ENCODE results near the gene RASAL2. TPM values are rescaled to one million over a fixed set of nuclear protein-coding genes. Genes with fewer than 3 reads are reported as not detected.

Gene RASAL2
- total RNA-seq, 1 donor = 0.84 TPM

DNA sequence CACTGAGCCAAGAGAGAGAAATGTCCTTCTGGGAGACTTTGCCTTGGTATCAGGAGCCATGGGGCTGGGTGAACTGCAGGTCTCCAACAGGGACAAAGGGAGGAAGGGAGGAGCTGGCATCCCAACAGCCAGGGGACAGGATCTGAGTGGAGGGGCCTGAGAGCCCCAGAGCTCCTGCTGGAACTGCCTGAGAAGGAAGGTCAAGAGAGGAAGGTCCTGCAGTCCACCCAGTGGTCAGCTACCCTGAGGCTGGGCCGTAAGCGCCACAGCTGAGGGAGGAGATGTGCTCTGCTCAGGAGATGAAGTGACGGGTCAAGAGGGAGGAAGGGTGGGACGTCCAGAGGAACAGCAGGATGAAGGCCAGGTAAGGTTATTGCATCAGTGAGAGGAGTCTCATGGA, 410.4 kb downstream of the RASAL2 start:
- Histone ChIP-seq H3K9me3 (ENCODE audit: low read depth, low read length) (no peaks in the 10 kb centered on the region), H3K27me3 (ENCODE audit: insufficient read depth, low read length) (no peaks in the 10 kb centered on the region), H3K4me3 (ENCODE audit: low read length) (no peak overlapping the region), H3K4me1 (ENCODE audit: insufficient read depth, low read length) (no peaks in the 10 kb centered on the region)

DNA sequence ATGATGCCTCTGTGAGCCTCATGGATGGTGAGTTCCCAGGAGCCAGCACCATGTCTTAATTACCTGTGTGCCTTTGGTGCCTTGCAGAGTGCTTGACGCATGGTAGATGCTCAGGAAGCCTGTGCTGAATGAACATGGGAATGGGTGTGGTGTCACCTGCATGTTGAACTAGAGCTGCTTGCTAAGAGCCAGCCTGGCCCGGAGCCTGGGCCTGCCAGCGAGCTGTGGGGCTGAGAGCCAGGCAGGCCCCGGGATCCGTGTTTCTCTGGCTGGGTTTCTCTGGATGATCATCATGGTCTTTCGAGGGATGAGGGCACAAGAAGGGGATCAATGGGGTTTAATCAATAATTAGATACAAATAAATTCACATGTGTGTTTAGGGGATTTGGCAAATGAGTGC, 412.3 kb downstream of the RASAL2 start:
- Histone ChIP-seq H3K4me1 (ENCODE audit: insufficient read depth, low read length) (no peaks in the 10 kb centered on the region), H3K4me3 (ENCODE audit: low read length) (no peak overlapping the region), H3K9me3 (ENCODE audit: low read depth, low read length) (no peaks in the 10 kb centered on the region), H3K27me3 (ENCODE audit: insufficient read depth, low read length) (no peaks in the 10 kb centered on the region)

DNA sequence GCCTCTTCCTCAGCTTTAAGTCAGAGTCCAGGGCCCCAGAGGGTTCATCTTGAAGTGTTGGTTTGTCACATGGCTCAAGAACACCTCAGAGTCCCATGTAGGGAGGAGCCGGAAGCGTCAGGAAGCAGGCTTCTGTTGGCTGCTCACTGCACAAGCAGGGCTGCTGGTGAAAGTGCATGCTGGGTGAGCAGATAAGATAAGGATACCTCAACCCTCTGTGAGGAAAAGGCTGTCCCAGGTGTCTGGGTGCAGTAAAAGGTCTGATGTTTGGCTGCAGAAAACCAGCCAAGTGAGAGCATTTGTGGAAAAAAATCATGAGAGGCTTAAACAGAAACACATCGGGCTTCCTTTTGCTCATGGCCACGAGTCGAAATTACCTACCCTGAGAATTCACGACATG, 412.8 kb downstream of the RASAL2 start:
- Histone ChIP-seq H3K4me3 (ENCODE audit: low read length) (no peak overlapping the region), H3K27me3 (ENCODE audit: insufficient read depth, low read length) (no peaks in the 10 kb centered on the region), H3K4me1 (ENCODE audit: insufficient read depth, low read length) (no peaks in the 10 kb centered on the region), H3K9me3 (ENCODE audit: low read depth, low read length) (no peaks in the 10 kb centered on the region)

DNA sequence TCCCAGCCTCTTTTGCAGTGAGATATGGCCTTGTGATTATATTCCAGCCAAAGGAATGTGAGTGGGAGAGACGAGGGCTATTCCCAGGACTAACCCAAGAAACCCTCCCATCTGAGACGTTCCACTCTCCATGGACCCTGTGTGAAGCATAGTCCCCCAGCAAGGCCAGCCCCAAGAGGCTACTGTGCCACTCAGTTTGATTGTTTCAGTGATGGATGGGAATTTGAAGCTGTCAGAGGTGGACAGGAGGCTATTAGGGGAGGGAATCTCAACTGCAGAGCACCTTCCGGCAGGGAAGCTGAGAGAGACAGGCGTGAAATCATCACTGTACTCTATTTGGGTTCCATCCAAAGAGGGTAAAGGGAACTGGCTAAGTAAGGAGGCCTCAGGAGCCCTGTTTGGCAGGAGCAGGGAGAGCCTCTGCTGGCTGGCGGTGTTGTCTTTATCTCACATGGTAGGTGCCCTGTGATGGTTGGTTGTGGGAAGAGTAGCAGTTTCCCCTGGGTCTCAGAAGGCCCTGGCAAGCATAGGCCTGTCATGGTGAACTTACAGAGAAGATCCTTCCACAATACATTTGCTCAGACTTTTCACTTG, 415.6 kb downstream of the RASAL2 start:
- Histone ChIP-seq H3K27me3 (ENCODE audit: insufficient read depth, low read length) (no peaks in the 10 kb centered on the region), H3K4me1 (ENCODE audit: insufficient read depth, low read length) (no peaks in the 10 kb centered on the region), H3K4me3 (ENCODE audit: low read length) (no peak overlapping the region)

DNA sequence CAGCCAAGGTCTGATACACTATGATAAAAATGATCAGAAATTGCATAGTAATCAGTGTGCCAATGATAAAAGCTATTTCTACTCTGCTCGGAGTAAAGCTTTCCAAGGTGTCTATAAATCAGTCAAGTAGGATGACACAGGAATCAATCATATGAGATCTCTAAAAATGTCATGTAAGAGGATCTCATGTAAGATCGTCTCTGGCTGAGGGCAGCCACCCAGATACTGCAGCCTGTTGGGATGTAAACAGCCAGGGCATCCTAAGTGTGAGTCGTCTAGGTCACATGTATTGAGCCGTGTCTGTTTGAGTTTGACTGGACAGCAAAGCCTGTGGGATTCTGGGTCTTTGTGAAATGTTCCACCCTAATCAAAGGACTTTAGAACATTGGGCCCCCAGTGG, 416.3 kb downstream of the RASAL2 start:
- H3K27me3 ChIP-seq (ENCODE audit: insufficient read depth, low read length) = no peaks in the 10 kb centered on the region
- H3K4me1 ChIP-seq (ENCODE audit: insufficient read depth, low read length) = no peaks in the 10 kb centered on the region
- H3K4me3 ChIP-seq (ENCODE audit: low read length) = no peak overlapping the region
- no peaks in the 10 kb centered on the region for H3K9me3 ChIP-seq (ENCODE audit: low read depth, low read length)

More for the DNA sequence above, 415.6 kb downstream of the RASAL2 start:
- no peaks in the 10 kb centered on the region for H3K9me3 ChIP-seq (ENCODE audit: low read depth, low read length)

DNA sequence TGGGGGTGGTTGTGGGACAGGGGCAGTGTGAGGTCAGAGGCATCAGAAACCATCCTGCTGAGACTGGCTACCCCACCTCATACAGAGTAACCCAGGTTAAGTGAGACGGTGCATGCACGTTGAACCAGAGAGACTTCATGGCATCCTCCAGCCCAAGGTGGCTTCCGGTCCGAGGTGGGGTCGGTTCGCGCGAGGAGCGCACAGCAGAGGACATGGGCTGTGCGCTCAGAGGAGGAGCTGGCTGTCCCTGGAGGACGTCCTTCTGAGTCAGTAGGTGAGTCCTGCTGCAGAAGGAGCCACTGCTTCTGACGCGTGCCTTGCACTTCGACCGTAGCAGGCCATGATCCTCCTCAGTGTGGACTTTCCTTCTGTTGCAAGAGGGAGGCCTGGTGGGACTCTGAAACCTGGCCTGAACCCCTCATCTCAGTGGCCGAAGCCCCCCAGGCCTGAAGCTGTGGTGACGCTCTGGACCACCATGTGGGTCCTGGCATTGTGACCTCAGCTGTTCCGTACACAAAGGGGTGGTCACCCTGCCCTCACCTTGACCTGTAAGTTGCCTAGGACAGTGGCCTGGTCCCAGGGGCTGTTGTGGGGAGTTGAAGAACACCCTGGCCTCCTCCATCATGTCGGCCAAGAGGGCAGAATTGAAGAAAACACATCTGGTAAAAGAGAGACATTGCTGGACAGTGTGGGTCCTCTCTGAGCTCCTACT, 418.8 kb downstream of the RASAL2 start, which contains the start of gene TEX35:
Gene TEX35 (plus strand): TSS at position 544 of the 712 bp plus-strand sequence. CDS start 80 bp downstream, at position 624.
- Histone ChIP-seq H3K27me3 (ENCODE audit: insufficient read depth, low read length) (no peaks in the 10 kb centered on the region), H3K4me1 (ENCODE audit: insufficient read depth, low read length) (no peaks in the 10 kb centered on the region), H3K4me3 (ENCODE audit: low read length) (no peak within 1 kb of the TSS), H3K9me3 (ENCODE audit: low read depth, low read length) (no peaks in the 10 kb centered on the region)

DNA sequence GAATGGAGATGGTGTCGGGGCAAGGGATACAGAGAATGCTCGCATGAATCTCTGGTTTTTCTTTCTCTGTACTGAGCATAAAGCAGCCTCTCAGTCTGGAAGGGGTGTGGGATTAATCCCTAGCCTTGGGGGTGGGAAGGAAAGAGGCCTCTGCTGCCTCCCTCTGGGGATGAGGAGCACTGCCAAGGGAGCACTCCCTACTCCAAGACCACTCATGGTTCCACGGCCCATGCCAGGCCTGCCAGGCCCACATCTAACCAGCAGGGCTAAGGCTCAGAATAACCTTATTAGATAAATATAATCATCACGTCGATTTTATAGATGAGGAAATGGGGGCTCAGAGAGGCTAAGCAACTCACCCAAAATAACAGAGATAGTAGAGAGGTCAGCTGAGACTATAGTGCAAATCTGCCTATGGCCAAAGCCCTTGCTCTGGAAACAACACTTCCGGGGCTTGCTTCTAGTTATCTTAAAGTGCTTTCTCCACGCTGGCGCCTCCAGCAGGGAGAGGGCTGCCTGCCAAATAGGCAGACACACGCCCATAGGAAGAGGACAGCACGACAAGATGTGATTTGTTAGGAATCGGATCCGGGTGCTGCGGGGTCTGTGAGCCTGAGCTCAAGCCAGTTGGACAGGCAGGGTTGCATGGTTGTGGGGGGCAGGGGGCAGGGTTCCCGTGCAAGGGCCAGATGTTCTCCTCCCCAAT, 419.5 kb downstream of the RASAL2 start:
- no peak overlapping the region for H3K4me3 ChIP-seq (ENCODE audit: low read length)
- H3K4me1 ChIP-seq (ENCODE audit: insufficient read depth, low read length) = no peaks in the 10 kb centered on the region
- no peaks in the 10 kb centered on the region for H3K9me3 ChIP-seq (ENCODE audit: low read depth, low read length)
- no peaks in the 10 kb centered on the region for H3K27me3 ChIP-seq (ENCODE audit: insufficient read depth, low read length)

DNA sequence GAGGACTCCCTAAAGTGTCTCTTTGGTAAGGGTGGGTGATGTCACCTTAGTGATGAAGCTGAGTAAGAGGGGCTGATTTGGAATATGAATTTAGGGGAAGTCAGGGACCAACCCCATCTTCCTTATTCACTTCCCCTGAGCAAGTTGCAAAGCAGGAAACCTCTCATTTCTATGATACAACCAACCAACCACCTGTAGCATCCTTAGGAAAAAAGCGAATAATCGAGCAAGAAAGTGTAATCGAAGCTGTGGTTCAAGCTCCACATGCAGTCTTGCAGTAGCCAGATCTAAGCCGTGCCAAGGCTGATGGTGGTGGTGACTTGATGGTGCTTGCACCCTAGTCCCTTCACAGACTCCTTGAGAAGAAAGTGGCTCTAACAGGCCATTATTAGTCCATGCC, 422.2 kb downstream of the RASAL2 start:
- no peaks in the 10 kb centered on the region for H3K9me3 ChIP-seq (ENCODE audit: low read depth, low read length)
- no peaks in the 10 kb centered on the region for H3K27me3 ChIP-seq (ENCODE audit: insufficient read depth, low read length)
- no peak overlapping the region for H3K4me3 ChIP-seq (ENCODE audit: low read length)
- no peaks in the 10 kb centered on the region for H3K4me1 ChIP-seq (ENCODE audit: insufficient read depth, low read length)

DNA sequence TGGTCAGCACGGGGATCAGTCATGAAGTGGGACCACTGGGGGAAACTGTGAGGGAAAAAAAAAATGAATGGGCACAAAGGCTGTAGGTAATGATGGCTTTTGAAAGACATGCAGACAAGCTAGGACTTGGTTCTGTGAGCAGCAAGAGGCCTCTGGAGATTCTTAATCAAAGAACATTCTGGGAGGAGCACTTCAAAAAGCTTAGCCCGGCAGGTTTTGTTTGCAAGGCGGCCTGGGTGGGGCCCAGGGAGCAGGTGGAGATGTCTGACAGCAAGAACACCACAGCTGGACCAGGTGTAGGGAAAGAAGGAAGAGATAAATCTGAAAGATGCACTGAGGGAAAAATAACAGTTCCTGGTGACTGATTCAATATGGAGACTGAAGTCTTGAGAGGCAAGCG, 425.0 kb downstream of the RASAL2 start:
- Histone ChIP-seq H3K27me3 (ENCODE audit: insufficient read depth, low read length) (no peaks in the 10 kb centered on the region), H3K4me3 (ENCODE audit: low read length) (no peak overlapping the region), H3K4me1 (ENCODE audit: insufficient read depth, low read length) (no peaks in the 10 kb centered on the region), H3K9me3 (ENCODE audit: low read depth, low read length) (no peaks in the 10 kb centered on the region)

DNA sequence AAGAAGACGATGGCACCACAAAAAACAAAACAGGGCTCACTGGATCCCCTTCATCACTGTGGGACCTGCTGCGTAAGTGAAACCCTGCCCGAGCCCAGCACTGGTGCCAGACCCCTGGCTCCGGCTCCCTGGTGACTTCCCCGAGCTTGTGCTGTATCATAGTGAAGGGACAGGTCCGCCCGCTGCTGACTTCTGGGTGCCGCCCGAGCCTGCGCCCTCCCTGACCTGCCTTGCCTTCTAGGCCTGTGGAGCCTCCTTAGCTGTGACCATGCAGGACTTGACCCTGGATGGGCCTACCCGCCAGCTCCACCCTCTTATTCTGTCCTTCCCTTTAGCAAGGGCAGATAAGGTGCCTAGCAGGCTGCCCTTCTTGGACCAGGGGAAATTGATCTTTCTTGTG, 426.9 kb downstream of the RASAL2 start:
- Histone ChIP-seq H3K9me3 (ENCODE audit: low read depth, low read length) (no peaks in the 10 kb centered on the region), H3K27me3 (ENCODE audit: insufficient read depth, low read length) (no peaks in the 10 kb centered on the region), H3K4me3 (ENCODE audit: low read length) (no peak overlapping the region), H3K4me1 (ENCODE audit: insufficient read depth, low read length) (no peaks in the 10 kb centered on the region)

DNA sequence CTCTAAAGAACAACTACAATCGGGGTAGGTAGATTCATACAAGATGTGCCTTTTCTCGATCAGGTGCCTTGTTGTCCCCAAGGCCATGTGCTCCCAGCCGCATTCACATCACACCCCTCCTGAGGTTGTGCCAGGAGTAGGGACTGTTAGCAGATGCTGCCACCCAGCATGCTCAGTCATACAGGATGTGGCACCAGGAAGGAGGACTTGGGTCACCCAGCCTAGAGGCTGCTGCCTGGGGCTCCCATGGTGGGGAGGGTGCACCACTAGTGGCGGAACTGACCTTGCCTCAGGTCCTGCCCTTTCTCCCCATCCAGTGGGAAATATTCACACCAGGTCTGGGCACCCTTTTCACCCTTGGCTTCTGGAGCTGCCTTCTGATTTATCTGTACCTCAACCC, 427.3 kb downstream of the RASAL2 start:
- Histone ChIP-seq H3K9me3 (ENCODE audit: low read depth, low read length) (no peaks in the 10 kb centered on the region), H3K27me3 (ENCODE audit: insufficient read depth, low read length) (no peaks in the 10 kb centered on the region), H3K4me3 (ENCODE audit: low read length) (no peak overlapping the region), H3K4me1 (ENCODE audit: insufficient read depth, low read length) (no peaks in the 10 kb centered on the region)

DNA sequence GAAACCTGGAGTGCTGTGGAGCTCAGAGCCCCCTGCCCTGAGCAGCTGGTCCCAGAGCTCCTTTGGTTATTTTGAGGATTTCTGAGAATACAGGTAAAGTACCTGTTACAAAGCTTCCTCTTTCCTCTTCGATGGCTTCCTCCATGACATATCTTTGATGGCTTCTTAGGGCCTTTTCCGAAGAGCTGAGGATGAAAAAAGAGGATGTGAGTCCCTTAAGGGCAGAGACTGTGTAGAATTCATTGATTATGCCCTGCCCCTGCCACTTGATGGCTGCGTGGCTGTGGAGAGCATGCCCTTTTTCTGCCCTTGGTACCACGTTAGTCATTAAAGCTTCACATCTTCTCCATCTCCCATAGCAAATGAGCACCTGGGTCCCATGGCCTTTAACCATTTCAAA, 433.2 kb downstream of the RASAL2 start:
- H3K9me3 ChIP-seq (ENCODE audit: low read depth, low read length) = no peaks in the 10 kb centered on the region
- H3K27me3 ChIP-seq (ENCODE audit: insufficient read depth, low read length) = no peaks in the 10 kb centered on the region
- no peak overlapping the region for H3K4me3 ChIP-seq (ENCODE audit: low read length)

DNA sequence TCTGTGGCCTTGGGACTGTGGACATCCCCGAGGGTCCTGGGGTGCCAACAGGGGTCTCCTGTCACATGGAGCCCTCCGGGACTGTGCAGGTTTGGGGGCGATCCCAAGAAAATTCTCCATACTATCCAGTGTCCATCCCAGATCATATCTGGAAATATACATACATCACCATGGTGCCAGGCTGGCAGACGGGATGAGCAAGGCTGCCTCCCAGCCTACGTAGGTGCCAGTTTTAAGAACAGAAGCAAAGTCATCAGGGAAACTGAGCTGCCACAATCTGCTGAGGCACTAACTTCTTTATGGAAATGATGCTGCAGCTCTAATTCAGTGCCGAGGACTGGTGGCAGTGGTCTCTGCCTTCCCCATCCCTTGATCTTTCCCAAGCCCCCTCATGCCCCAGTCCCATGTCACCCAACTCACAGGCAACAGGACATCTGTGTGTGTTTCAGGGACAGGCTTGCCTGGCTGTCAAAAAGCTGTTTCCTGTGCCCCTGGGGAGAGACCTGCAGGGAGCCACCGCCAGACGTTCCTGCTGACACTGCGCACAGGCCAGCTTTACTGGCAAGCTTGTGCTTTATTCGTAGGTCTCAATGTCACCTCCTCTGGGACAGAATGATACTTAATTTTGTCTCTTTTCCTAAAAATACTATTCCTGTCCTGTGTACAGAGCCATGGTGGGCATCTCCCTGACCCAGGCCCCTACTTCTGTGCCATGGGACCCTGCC, 434.5 kb downstream of the RASAL2 start:
- H3K4me1 ChIP-seq (ENCODE audit: insufficient read depth, low read length) = peaks cover 8% of the 10 kb centered on the region

More for the DNA sequence above, 433.2 kb downstream of the RASAL2 start:
- H3K4me1 ChIP-seq (ENCODE audit: insufficient read depth, low read length) = peaks cover 3% of the 10 kb centered on the region

DNA sequence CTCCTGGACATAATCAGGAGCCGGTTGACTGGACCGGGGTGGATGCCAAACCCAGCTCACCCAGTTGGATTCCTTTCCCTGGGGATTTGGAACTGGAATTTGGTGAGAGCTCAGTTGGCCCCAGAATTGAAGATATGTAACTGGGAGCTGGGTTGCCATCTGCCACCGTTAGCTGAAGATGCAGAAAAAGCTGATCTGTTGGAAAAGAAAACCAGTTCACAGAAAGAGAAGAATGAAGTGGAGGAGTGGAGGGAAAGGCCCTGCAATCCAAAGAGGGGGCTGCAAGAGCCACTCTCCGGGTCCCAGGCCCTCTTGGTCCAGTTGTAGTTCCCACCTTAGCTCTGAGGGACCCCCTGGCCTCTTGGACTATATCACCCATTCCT, 435.0 kb downstream of the RASAL2 start:
- Histone ChIP-seq H3K4me1 (ENCODE audit: insufficient read depth, low read length) (peaks cover 8% of the 10 kb centered on the region), H3K9me3 (ENCODE audit: low read depth, low read length) (no peaks in the 10 kb centered on the region), H3K4me3 (ENCODE audit: low read length) (no peak overlapping the region), H3K27me3 (ENCODE audit: insufficient read depth, low read length) (no peaks in the 10 kb centered on the region)

More for the DNA sequence above, 434.5 kb downstream of the RASAL2 start:
- H3K4me3 ChIP-seq (ENCODE audit: low read length) = no peak overlapping the region
- H3K27me3 ChIP-seq (ENCODE audit: insufficient read depth, low read length) = no peaks in the 10 kb centered on the region
- no peaks in the 10 kb centered on the region for H3K9me3 ChIP-seq (ENCODE audit: low read depth, low read length)
